Forelimb muscle (tissue), 1 donor: ENCODE results near the gene KRTAP24-1. TPM values are rescaled to one million over a fixed set of nuclear protein-coding genes. Genes with fewer than 3 reads are reported as not detected.

Source experiments
- DNase-seq: peaks from one replicate; pipeline ENCODE4 v3.0.0-alpha.2; 2013; ENCODE audit warnings: low read depth
- polyA plus RNA-seq: library from polyadenylated mRNA; unstranded; fragments of 120-200 nt; gene quantifications from one replicate; pipeline ENCODE4 v1.2.1, GENCODE V29; 2013; ENCODE audit not compliant: insufficient read length

The KRTAP24-1 gene, protein sequence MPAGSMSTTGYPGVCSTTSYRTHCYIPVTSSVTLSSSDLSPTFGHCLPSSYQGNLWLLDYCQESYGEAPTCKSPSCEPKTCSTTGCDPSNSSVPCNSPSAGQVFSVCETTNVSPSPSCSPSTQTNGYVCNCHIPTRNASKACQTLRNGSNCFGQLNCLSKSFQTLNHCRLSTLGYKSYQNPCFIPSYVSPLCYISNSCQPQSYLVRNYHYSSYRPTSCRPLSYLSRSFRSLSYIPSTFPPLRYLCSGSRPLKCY
- not detected for polyA plus RNA-seq

DNA sequence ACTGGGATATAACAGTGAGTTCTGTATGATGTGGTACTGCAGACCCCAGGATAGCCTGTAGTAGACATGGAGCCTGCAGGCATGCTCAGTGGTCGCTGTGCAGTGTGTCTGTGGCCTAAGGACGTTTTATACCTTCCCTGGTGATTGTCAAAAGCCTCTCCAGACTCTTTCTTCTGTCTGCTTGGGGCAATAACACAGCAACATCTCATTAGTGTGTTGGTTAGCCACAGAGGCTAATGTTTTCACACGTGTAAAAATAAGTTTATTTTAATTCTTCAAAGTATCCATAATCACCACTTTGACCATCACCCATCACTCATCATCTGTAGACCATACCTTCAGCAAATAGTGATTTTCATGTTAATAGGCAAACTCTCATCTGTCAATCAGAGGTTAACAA lies at the start of gene KRTAP24-1:
Gene KRTAP24-1, minus strand, starts transcription at position 101 of the 400 bp plus-strand sequence. Its CDS starts 18 bp downstream, at position 83.
- no peak for DNase-seq

GRCh38 chr21:30329203-30329875 lies 46.6 kb upstream of the KRTAP24-1 start:
- DNase-seq: no peak

DNA sequence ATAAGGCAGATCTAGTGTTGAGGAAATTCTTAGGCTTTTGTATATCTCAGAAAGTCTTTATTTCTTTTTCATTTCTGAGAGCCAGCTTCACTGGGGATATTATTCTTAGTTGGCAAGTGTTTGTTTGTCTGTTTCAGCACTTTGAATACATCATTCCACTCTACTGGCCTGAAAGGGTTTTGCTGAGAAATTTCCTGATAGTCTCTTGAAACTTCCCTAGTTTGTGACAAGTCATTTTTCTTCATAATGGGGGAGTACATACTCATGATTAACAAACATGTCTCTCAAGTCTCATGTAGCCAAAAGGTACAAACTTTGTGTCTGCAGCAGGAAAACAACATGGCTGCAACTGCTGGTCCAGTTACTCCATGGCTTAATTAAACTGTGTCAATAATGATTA lies 43.6 kb upstream of the KRTAP24-1 start:
- no peak for DNase-seq

DNA sequence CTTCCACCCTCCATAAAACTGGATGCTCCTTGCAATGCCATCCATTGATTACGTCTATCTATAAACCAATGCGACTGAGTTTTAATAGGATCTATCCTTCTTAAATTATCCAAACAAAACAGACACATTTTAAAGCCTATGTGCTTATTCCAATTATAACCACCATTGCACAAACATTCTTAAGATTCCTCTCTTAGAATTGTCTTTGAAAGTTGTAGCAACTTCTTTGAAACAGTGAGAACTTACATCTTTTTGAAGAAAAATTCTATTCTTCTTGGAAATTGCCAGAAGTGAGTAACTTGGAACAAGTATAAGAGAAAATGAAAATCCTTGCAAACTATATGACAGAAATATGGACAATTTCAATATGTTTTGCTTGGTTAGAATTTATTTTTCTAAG lies 37.5 kb upstream of the KRTAP24-1 start, which contains the start of gene KRTAP26-1:
Gene KRTAP26-1, minus strand, starts transcription at position 101 of the 400 bp plus-strand sequence. CDS start 280 bp downstream, outside the sequence.
- no peak for DNase-seq

DNA sequence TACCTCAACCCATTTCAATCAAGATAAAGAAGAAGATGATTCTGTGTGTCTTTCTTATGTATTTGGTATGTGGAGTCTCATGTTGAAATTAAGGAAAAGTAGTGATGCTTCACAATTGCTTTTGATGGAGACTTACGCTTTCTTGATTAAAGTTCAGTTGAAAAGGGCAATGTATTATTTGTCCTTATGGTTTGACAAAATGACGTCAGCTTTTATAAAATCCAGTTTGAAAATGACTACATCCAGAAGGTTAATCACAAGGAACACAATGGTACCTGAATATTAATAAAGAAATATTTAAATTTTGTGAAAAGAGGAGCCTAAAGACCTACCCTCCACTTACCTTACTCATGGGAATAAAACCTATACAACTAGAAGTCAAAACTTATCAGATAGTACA lies 33.0 kb upstream of the KRTAP24-1 start:
- DNase-seq: no peak

- no peak for DNase-seq
Observed at GRCh38 chr21:30306884-30307283, 24.1 kb upstream of the KRTAP24-1 start.

DNA sequence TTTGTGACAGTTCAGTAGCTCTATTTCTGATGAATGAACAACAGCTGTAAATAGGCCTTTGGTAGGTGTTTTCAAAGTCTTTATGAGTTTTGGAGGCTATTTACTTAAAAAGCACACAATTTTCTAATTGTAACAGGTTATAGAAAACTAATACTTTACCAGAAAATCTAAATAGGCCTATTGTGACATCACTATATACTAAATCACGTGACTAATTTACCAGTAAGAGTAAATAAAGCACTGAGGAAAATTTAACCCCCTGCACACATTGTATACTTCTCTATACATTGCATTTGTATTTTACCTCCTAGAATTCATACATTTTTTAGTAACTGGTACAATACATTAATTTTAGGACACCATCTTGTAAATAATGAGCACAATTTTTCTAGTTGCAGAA lies 22.4 kb upstream of the KRTAP24-1 start:
- no peak for DNase-seq

- no peak for DNase-seq
Observed at GRCh38 chr21:30289215-30289614, 6.5 kb upstream of the KRTAP24-1 start, which contains the start of gene KRTAP25-1. TSS of gene KRTAP25-1 (minus strand) at chr21:30289514. CDS start at chr21:30289490, 24 bp downstream.

- DNase-seq: peak; percentile 24
Observed at GRCh38 chr21:30271611-30272010, 11.1 kb downstream of the KRTAP24-1 start.

DNA sequence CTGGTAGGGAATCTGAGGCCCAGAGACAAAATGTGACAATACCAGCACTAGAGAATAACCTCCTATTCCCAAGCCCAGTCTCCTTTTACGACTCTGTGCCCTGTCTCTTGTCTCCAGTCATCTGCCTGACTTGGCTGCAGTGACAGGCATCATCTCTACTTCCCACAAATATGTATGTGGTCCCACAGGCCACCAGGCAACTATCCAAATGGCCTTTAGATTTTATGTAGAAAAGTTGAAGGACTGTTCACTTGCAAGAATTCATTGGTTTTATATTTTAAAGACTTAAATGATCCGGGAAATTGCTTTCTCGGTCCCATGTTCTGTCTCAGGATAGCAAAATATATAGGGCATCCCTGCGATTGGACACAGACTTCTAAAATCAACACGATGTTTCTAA lies 11.6 kb downstream of the KRTAP24-1 start:
- peak; percentile 11 for DNase-seq

DNA sequence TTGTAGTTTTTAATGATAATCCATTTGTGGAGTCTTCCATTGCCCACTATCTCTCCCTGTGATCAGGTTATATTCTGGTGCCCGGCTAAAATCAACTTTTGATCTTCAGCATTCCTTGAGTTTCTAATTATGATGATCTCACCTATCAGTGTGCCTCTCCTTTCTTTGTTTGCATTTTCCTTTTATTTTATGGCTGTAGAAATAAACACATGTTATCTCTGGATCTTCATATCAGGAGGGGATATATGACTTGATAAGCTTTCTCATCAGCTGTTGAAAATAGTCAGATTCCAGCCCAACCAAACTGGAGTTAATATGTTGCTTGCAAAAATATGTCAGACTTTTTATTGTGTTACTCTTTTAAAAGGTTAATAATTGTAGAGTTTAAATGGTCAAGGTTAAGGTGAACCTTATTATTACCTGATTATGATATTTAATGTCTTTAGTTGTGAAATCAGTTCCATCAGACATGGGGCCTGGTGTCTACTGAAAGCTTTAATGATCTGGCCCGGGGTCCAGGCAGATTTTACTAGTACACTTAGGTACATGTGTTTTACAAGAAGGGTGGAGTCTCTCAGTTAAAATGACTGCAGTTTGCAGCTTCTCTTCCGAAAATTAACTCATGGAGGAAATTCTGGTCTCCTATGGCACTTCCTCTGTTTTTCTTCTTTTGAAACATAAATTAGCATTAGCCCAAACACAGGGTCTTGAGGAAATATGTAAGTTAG lies 12.8 kb downstream of the KRTAP24-1 start:
- DNase-seq: no peak

DNA sequence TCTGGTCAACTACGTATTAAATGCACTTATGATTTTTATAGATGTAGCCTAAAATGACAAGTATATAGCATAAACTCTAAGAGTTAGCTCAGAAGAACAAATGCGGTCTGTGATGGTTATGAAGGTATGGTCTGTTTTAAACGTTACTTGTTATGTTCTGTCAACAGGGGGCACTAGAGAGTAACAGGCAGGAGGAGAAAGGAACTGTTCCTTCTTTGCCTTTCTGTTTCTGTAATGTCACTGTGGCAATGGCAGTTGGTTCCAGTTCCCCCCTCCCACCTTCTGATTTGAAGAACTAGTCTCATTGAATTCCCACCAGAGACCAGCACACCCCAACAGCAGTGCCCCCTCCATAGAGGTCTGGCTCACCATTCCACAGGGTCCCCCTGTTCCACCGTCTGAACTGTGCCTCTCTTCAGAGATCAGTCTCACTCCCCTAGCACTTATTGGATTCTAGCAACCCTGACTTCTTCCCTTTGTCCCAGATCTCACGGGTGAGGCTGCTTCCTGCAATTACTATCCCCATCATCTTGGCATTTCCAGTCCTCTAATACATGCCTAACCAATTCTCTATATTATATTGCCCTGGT lies 14.0 kb downstream of the KRTAP24-1 start:
- no peak for DNase-seq

- DNase-seq: no peak
Observed at GRCh38 chr21:30257773-30258172, 25.0 kb downstream of the KRTAP24-1 start.

GRCh38 chr21:30256100-30256499 lies 26.6 kb downstream of the KRTAP24-1 start:
- no peak for DNase-seq

GRCh38 chr21:30255679-30256078 lies 27.1 kb downstream of the KRTAP24-1 start:
- DNase-seq: no peak

- no peak for DNase-seq
Observed at GRCh38 chr21:30251781-30252180, 31.0 kb downstream of the KRTAP24-1 start.

- DNase-seq: no peak
Observed at GRCh38 chr21:30249936-30250335, 32.8 kb downstream of the KRTAP24-1 start.

DNA sequence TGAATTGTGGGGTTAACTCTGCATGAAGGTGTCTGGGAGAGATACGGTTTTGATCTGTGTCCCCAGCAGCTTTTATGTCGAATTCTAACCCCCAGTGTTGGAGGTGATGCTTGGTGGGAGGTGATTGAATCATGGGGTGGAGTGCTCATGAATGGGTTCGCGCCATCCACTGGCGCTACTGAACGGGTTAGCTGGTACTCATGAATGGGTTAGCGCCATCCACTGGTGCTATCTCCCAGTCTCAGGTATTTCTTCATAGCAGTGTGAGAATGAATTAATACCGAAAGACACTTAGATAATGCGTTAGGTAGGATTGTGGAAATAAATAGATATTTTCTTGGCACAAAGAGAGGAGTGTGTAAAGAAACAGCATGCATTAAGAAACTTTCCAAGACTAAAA lies 33.9 kb downstream of the KRTAP24-1 start:
- no peak for DNase-seq

GRCh38 chr21:30245061-30245460 lies 37.7 kb downstream of the KRTAP24-1 start:
- no peak for DNase-seq

DNA sequence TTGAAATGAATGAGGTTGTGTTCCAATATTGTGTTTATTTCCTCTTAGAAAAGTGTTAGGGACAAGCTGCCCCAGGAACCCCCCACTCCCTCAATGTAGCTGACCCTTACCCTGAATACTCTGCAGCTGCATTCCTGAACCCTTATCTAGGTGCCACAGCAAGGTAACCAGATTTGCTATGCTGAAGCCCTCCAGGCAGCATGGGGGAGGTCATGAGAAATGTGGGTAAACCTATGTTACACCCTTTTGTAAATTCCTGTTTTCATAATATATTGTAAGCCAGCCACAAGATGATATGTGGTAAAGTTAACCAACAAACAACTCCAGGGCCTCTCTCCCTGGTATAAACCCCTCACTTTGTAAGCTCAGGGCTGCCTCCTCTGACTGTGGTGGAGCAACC lies 39.1 kb downstream of the KRTAP24-1 start:
- DNase-seq: no peak

- DNase-seq: no peak
Observed at GRCh38 chr21:30240661-30241060, 42.1 kb downstream of the KRTAP24-1 start.

- no peak for DNase-seq
Observed at GRCh38 chr21:30238168-30238567, 44.6 kb downstream of the KRTAP24-1 start.
